Endothelial cell of umbilical vein (primary cell): Measurements from ENCODE around the gene PNPLA7. TPM values are rescaled to one million over a fixed set of nuclear protein-coding genes. Genes with fewer than 3 reads are reported as not detected.

Experiments
- BruUV-seq: library from RNA; stranded (reverse); fragments of 400-500 nt; replicated peaks from 2 replicates; lab custom pipeline; 2021; lab: Mats Ljungman, UMichigan
- CTCF ChIA-PET: fragments of 300-600, 350-600 bp; sonication (Branson Sonifier 250); formaldehyde crosslinking; loops from one replicate; lab custom pipeline; 2021; ENCODE audit warnings: antibody characterized with exemption, inconsistent platforms; lab: Charles Lee
- POLR2A ChIA-PET: fragments of 300-600, 350-600 bp; sonication (Branson Sonifier 250); formaldehyde crosslinking; loops from one replicate; lab custom pipeline; 2021; ENCODE audit warnings: antibody characterized with exemption, inconsistent platforms; lab: Charles Lee
- DNase-seq: peaks from one replicate; pipeline ENCODE4 v3.0.0-alpha.2; 2011; ENCODE audit warnings: low read depth, low spot score
- FAIRE-seq: peaks from 2 replicates; lab custom pipeline; 2011; peaks lifted over from hg19 to GRCh38; lab: Jason Lieb, UNC
- H2AFZ ChIP-seq: 2 replicates; pipeline ENCODE4 v1.6.0; 2012; ENCODE audit warnings: low read depth, low read length, control low read depth, inconsistent platforms
- H3K27ac ChIP-seq: 2 replicates; pipeline ENCODE4 v1.5.1; 2011; ENCODE audit warnings: low read depth, mild to moderate bottlenecking, control low read depth, low read length, moderate library complexity; ENCODE audit not compliant: insufficient read depth
- H3K27me3 ChIP-seq, 2 experiments: 2 replicates each; pipeline versions ENCODE4 v1.6.0 to v1.6.1; 2011; ENCODE audit warnings: low read length in 2 of 2, mixed read lengths in 1 of 2; ENCODE audit not compliant: control insufficient read depth in 2 of 2, insufficient read depth in 2 of 2
- H3K36me3 ChIP-seq, 2 experiments: 2 replicates in 1 of 2; 3 replicates in 1 of 2; pipeline ENCODE4 v1.5.1; 2011; ENCODE audit warnings: low read length in 2 of 2, mild to moderate bottlenecking in 1 of 2, moderate library complexity in 1 of 2; ENCODE audit not compliant: control insufficient read depth in 2 of 2, insufficient read depth in 2 of 2; ENCODE audit errors: extremely low read depth in 1 of 2
- H3K4me1 ChIP-seq: 3 replicates; pipeline ENCODE4 v1.5.1; 2011; ENCODE audit warnings: mild to moderate bottlenecking, low read length; ENCODE audit not compliant: control insufficient read depth, insufficient read depth; ENCODE audit errors: extremely low read depth
- H3K4me2 ChIP-seq: 2 replicates; pipeline ENCODE4 v1.6.1; 2011; ENCODE audit warnings: low read length, control low read depth, mixed read lengths; ENCODE audit not compliant: insufficient read depth
- H3K4me3 ChIP-seq, 3 experiments: fragments of 200-600 bp in 1 of 3; sonication (generic), shearing (Covaris generic) in 1 of 3; replicated peaks in 1 of 3; 2 replicates each; pipeline ENCODE4 v1.5.1; 2011 to 2016; ENCODE audit warnings: control low read depth in 3 of 3, low read length in 3 of 3, mild to moderate bottlenecking in 2 of 3, inconsistent platforms in 1 of 3, low read depth in 1 of 3, moderate library complexity in 1 of 3; ENCODE audit not compliant: insufficient read depth in 1 of 3
- H3K79me2 ChIP-seq: 2 replicates; pipeline ENCODE4 v1.6.0; 2012; ENCODE audit warnings: low read length, inconsistent platforms; ENCODE audit not compliant: control insufficient read depth, insufficient read depth
- H3K9ac ChIP-seq: replicated peaks from 2 replicates; pipeline ENCODE3; 2011; ENCODE audit warnings: low read length, control low read depth; ENCODE audit not compliant: insufficient read depth; ENCODE audit errors: extremely low read depth
- H3K9me1 ChIP-seq: replicated peaks from 3 replicates; pipeline ENCODE4 v1.6.0; 2011; ENCODE audit warnings: mild to moderate bottlenecking, low read length; ENCODE audit not compliant: control insufficient read depth, insufficient read depth; ENCODE audit errors: extremely low read depth
- H3K9me3 ChIP-seq: replicated peaks from 2 replicates; pipeline ENCODE4 v1.5.1; 2012; ENCODE audit warnings: low read length, inconsistent platforms; ENCODE audit not compliant: control insufficient read depth, insufficient read depth
- H4K20me1 ChIP-seq: replicated peaks from 2 replicates; pipeline ENCODE3; 2011; ENCODE audit warnings: mild to moderate bottlenecking, low read length; ENCODE audit not compliant: control insufficient read depth, insufficient read depth; ENCODE audit errors: extremely low read depth
- EZH2 ChIP-seq: IDR thresholded peaks from 2 replicates; pipeline ENCODE4 v1.6.1; 2012; ENCODE audit warnings: borderline replicate concordance, low read depth, mild to moderate bottlenecking, moderate library complexity, low read length, inconsistent platforms; ENCODE audit not compliant: severe bottlenecking
- FOS ChIP-seq: IDR thresholded peaks from 2 replicates; pipeline ENCODE4 v1.6.1; 2011; ENCODE audit warnings: mild to moderate bottlenecking, low read length, moderate library complexity, borderline replicate concordance; ENCODE audit not compliant: insufficient read depth
- GATA2 ChIP-seq: IDR thresholded peaks from 2 replicates; pipeline ENCODE4 v1.7.0; 2011; ENCODE audit warnings: low read depth, mild to moderate bottlenecking, moderate library complexity, mixed read lengths, low read length; ENCODE audit not compliant: insufficient read length, insufficient read depth
- MYC ChIP-seq: IDR thresholded peaks from one replicate; pipeline ENCODE4 v1.6.1; 2011; ENCODE audit warnings: mild to moderate bottlenecking, low read depth, low read length
- POLR2A ChIP-seq: IDR thresholded peaks from 2 replicates; pipeline ENCODE4 v1.6.1; 2012; ENCODE audit warnings: low read depth, mild to moderate bottlenecking, control low read depth, low read length
- POLR2AphosphoS5 ChIP-seq: IDR thresholded peaks from 2 replicates; pipeline ENCODE4 v1.6.1; 2012; ENCODE audit warnings: low read depth, mild to moderate bottlenecking, control low read depth, low read length, moderate library complexity; ENCODE audit not compliant: insufficient read depth
- dilution Hi-C: fragments of 300-500 bp; cut with MboI; formaldehyde crosslinking; loops from one replicate; pipeline ENCODE4 v1.15.0; 2019; ENCODE audit warnings: low sequenced_read_pairs; ENCODE audit not compliant: extremely low pct_ligation_motif_present
- intact Hi-C: fragments of 100-400 bp; cut with micrococcal nuclease; formaldehyde crosslinking; loops from one replicate; pipeline ENCODE4 v1.10.0; 2022
- polyA plus RNA-seq, 4 experiments: library from polyadenylated mRNA; depleted of rRNA in 3 of 4; stranded (reverse) in 3 of 4; unstranded in 1 of 4; fragments of >200 nt; gene quantifications; 2 replicates each; pipeline versions ENCODE4 v1.2.1 to v1.2.3, GENCODE V29; 2011 to 2012; ENCODE audit warnings: missing spikeins in 1 of 4
- total RNA-seq: library from RNA; stranded (reverse); gene quantifications from 2 replicates; pipeline ENCODE4 v1.2.3, GENCODE V29; 2021
- TF ChIP-seq, protein P1 (sequence below): IDR thresholded peaks from 2 replicates; pipeline ENCODE4 v1.6.1; 2011; ENCODE audit not compliant: insufficient read depth, insufficient read length

The PNPLA7 gene
- total and polyA plus RNA-seq, 2 donors (not counting 3 experiments of a cell fraction or from before 2014, with no cell fraction given), result 1.0 to 1.9 TPM

DNA sequence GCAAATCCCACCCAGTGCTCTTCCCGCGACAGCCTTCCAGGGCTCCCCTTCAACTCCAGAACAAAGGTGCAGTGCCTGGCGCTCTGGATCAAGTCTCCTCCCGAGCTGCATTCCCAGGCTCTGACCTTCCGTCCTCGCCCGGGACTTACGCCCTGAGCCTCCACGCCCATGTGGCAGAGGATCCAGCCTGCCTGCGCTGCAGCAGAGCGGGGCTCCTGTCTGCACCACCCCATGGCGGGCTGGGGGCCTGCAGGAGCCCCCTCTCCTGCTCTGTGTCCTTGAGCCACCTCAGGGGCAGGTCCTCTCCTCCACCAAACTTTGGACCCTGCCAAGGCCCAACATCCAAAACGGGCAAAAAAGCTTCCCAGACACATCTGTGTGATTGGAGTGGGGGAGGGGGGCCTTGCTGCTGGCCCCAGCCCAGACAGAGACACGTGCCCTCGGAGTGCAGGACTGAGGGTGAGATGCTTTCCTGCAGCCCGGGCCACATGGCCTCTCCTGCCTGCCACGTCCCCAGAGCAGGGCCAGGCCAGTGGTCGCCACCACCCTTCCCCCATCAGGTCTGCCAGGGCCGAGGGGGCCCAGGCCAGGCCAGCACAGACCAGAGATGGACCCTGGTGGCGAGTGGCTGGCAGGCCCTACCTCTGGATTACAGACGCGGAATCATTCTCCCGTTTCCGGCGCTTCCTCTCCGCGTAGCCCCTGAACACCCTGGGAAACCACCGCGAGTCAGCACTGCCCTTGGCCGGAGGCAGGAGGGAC, 95.4 kb downstream of the PNPLA7 start:
- peaks cover 11% of the 10 kb centered on the region for H3K4me1 ChIP-seq
- no peaks in the 10 kb centered on the region for H4K20me1 ChIP-seq
- FAIRE-seq (no peak), DNase-seq (peak; percentile 10)
- ChIA-PET CTCF (interaction anchor here (0.6 to 0.9 kb wide), 2 partner anchors 12 to 783 kb away, joined by 3 read pairs; no protein-coding TSS in a partner anchor), POLR2A (no interaction called here)
- peak overlapping the region; percentile 12 for H3K27ac ChIP-seq
- H3K79me2 ChIP-seq, result peaks cover 9% of the 10 kb centered on the region
- BruUV-seq, result no TSS peak
- peaks cover 2 to 4% of the 10 kb centered on the region in 2 experiments for H3K36me3 ChIP-seq
- H3K9me1 ChIP-seq, result no peaks in the 10 kb centered on the region
- H2AFZ ChIP-seq, result peak overlapping the region; percentile 75
- no peak for TF ChIP-seq EZH2
- TF ChIP-seq POLR2AphosphoS5, result no peak
- TF ChIP-seq POLR2A, result no peak
- TF ChIP-seq FOS, result no peak
- no peak for TF ChIP-seq GATA2
- TF ChIP-seq MYC, result no peak
- intact Hi-C loops (no loop called here), dilution Hi-C loops (no loop called here)
- no peaks in the 10 kb centered on the region for H3K27me3 ChIP-seq
- H3K9me3 ChIP-seq, result no peaks in the 10 kb centered on the region
- H3K4me3 ChIP-seq, result peak overlapping the region in 1 of 3 experiments; percentile 47
- H3K9ac ChIP-seq, result no peak overlapping the region
- H3K4me2 ChIP-seq, result peak overlapping the region; percentile 57

DNA sequence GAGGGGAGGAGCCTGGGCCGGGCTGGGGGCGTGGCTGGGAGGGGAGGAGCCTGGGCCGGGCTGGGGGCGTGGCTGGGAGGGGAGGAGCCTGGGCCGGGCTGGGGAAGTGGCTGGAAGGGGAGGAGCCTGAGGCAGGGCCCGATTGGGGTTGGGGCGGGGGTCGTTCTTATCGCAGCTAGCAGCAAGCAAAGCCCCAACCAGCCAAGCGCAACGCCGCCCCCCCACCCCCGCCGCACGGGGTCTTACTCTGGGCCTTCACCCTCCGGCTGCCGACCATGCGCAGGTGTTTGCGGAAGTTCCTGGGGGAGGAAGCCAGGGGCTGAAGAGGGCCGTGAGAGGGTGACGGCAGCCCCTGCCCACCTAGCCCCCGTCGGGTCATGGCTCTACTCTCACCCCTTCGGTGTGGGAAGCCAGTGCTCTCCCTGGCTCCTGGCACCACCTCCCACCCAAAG, 96.0 kb downstream of the PNPLA7 start:
- dilution Hi-C loops (no loop called here), intact Hi-C loops (no loop called here)
- DNase-seq, result peak; percentile 48
- no peaks in the 10 kb centered on the region for H3K9me1 ChIP-seq
- peak overlapping the region; percentile 75 for H2AFZ ChIP-seq
- TF ChIP-seq, protein P1, sequence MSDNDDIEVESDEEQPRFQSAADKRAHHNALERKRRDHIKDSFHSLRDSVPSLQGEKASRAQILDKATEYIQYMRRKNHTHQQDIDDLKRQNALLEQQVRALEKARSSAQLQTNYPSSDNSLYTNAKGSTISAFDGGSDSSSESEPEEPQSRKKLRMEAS, result no peak
- TF ChIP-seq POLR2A, result no peak
- H3K36me3 ChIP-seq, result peaks cover 5 to 7% of the 10 kb centered on the region in 2 experiments
- H3K79me2 ChIP-seq, result peaks cover 9% of the 10 kb centered on the region
- no peak for FAIRE-seq
- H3K27me3 ChIP-seq, result no peaks in the 10 kb centered on the region
- ChIA-PET CTCF (interaction anchor here (0.6 to 2.0 kb wide), 5 partner anchors 10 to 218 kb away, joined by 3 to 4 read pairs (median 3); partner anchors contain the start of genes EXD3 and NOXA1), POLR2A (no interaction called here)
- H4K20me1 ChIP-seq, result no peaks in the 10 kb centered on the region
- H3K4me3 ChIP-seq, result peak overlapping the region in 2 of 3 experiments; percentile 30 to 47
- no TSS peak for BruUV-seq
- H3K4me1 ChIP-seq, result peaks cover 11% of the 10 kb centered on the region
- H3K9me3 ChIP-seq, result no peaks in the 10 kb centered on the region
- peak overlapping the region; percentile 12 for H3K27ac ChIP-seq
- no peak overlapping the region for H3K9ac ChIP-seq
- H3K4me2 ChIP-seq, result peak overlapping the region; percentile 57
